ENCODE measurements around the gene ZNF232.
A peak's percentile ranks its signal among the peaks of the same experiment; 100 is the strongest.
"Not testable (repeated sequence)": the region's sequence is repeated elsewhere in the genome, so short reads cannot be mapped to it uniquely, and the experiment has no call there.

The ZNF232 gene

DNA sequence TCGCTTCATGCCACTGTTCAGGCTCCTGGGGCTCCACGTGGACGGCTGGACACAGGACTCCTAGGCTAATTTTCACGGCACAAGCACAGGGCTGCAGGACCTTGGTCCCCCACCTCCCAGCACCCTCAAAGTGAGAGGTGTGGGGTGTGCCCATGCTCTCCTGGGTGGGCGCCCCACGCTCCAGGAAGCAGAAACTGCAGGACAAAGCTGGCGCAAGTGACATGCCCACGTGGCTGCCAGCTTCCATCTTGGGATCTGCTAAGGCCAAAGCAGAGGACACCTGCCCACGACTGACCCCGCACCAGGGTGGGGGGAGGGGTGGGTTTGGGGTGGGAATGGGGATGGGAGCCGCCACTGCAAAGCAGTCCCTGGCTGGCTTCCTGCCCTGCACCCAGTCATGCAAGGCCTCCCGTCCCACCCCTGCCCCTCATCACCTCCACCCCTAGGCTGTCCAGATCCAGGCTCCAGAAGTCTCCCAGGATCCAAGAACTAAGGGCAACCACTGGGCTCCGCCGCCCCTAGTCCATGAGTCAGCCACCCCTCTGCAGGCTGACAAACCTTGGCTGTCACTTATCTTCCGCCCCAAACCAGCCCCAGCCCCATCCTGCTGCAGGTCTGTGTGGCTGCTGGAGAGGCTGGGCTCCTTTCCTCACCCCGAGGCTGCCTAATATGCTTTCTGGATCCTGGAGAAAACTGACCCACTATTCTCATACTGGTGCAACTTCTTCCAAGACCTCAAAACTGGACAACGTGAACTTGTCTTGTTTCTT is 15.2 kb upstream of the ZNF232 start:
- TF ChIP-seq CTCF (IDR thresholded peaks at IDR 0.05; ENCODE audit: extremely low read depth, missing control alignments), result no peak
- no peak for DNase-seq (ENCODE audit: low spot score)

- not testable (repeated sequence) for DNase-seq (ENCODE audit: low spot score)
These were observed 13.2 kb upstream of the ZNF232 start for GRCh38 chr17:5124896-5125295.

GRCh38 chr17:5124125-5124760 is 12.6 kb upstream of the ZNF232 start:
- DNase-seq (ENCODE audit: low spot score), result not testable (repeated sequence)

GRCh38 chr17:5123343-5124124 is 11.9 kb upstream of the ZNF232 start:
- no peak for TF ChIP-seq CTCF (IDR thresholded peaks at IDR 0.05; ENCODE audit: extremely low read depth, missing control alignments)
- DNase-seq (ENCODE audit: low spot score), result no peak

DNA sequence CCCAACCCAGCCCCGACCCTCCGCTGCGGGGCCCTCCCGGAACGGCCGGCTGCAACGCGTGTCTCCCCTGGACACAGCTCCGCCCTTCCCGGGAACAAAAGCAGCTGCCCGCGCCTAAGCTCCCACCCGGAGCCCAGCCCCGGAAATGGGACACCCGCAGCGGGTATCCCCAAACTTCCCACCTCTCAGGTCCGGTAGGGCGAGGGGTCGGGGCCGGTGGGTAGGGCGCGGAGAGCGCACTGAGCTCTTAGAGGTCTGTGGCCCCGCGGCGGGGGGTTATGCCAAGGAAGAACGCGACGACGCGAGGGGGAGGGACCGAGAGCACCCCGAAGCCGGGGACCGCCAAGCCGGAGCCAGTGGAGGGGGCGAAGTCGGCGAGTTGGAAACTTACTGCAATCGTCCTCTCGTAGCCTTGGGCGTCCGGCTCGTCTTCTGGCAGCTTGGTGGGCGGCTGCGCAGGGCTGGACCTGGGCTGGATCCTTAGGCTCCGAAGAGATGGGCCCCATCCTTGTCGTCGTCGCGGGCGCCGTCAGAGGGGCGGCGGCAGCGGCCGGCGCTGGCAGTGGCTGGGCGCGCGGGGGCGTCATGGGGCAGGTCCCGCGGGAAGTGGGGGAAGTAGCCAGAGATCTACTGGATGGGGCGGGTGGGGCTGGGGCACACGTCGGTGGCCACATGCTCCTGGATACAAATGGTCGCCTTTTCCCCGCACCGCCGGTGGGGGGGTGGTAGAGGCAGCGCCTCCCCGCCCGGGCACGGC is 11.1 kb upstream of the ZNF232 start:
- peak; percentile 43 for DNase-seq (ENCODE audit: low spot score)
- no peak for TF ChIP-seq CTCF (IDR thresholded peaks at IDR 0.05; ENCODE audit: extremely low read depth, missing control alignments)

GRCh38 chr17:5122056-5122455 is 10.4 kb upstream of the ZNF232 start:
- DNase-seq (ENCODE audit: low spot score), result not testable (repeated sequence)

GRCh38 chr17:5121186-5121841 is 9.6 kb upstream of the ZNF232 start:
- no peak for DNase-seq (ENCODE audit: low spot score)
- TF ChIP-seq CTCF (IDR thresholded peaks at IDR 0.05; ENCODE audit: extremely low read depth, missing control alignments), result no peak

GRCh38 chr17:5120436-5121185 is 8.9 kb upstream of the ZNF232 start:
- not testable (repeated sequence) for DNase-seq (ENCODE audit: low spot score)
